GM15510 (cell line): ENCODE measurements around the gene ZNF628.

Experiments
- POLR2A ChIP-seq: IDR thresholded peaks from 3 replicates; pipeline ENCODE4 v1.6.1; 2011; ENCODE audit warnings: borderline replicate concordance; ENCODE audit not compliant: insufficient read length; ENCODE audit errors: extremely low read depth

Gene ZNF628

DNA sequence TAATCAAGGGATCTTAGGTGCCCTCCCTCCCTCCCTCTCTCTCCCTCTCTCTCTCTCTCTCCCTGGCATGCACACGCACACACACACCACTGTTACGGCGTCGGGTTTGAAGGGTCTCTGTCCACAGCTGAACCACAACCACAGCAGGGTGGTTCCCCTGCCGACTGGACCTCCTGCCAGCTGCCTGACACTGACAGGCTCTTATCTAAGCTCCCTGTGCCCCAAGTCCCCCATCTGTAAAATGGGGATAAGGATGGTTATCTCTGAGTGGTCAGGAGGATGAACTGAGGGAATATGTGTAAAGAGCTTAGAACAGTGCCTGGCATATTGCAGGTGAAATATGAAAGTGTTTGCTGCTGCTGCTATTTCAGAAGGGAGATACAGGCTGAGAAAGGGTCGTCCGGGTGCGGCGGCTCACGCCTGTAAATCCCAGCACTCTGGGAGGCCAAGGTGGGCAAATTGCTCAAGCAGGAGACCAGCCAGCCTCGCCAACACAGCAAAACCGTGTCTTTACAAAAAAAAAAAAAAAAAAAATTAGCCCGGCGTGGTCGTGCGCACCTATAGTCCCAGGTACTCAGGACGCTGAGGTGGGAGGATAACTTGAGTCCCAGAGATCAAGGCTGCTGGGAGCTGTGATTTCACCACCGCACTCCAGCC, 32.5 kb upstream of the ZNF628 start:
- TF ChIP-seq POLR2A = no peak

GRCh38 chr19:55444646-55445045, 31.8 kb upstream of the ZNF628 start:
- TF ChIP-seq POLR2A = no peak

DNA sequence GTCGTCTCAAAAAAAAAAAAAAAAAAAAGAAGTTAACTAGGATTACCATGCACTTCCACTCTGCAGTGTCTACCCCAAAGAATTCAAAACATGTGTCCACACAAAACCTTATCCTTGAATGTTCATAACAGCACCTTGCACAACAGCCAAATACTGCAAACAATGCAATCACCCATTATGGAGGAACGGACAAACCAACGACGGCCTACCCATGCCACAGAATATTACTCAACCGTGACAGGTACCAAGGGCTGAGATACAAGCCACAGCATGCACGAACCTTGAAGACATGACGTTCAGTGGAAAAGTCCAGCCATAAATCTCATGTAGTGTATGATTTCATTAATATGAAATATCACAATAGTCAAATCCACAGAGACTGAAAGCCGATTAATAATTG, 30.4 kb upstream of the ZNF628 start:
- no peak for TF ChIP-seq POLR2A

DNA sequence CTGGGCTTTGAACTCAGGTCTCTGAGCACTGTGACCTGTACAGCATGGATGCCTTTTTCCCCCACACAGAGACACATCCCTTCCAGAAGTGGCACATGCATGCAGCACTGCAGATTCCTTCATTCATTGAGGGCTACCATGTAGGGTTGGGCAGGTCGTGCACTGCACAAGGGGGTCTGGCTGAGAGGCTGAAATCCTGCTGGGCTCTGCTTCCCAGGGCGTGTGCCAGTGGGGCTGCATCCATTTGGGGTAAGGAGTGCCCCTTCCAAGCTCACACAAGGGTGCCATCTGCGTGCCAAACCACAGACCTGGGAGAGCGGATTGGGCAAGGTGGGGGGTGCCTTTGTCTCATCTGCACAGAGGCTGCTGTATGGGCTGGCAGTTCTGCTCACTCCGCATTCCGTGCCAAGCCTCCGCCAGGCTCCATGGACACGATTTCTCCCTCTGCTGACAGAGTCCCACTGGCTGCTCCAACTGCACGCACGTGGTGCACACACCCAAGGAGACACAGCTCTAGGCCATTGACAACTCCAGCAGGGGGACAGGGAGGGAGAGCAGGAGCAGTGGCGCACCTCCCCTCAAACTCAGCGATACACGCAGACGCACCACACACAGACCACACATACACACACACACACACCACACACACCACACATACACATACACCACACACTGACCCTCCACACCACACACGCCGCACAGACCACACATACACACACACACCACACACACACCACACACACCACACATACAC, 28.8 kb upstream of the ZNF628 start:
- no peak for TF ChIP-seq POLR2A

- no peak for TF ChIP-seq POLR2A
Observed at GRCh38 chr19:55449469-55449868, 26.9 kb upstream of the ZNF628 start.

DNA sequence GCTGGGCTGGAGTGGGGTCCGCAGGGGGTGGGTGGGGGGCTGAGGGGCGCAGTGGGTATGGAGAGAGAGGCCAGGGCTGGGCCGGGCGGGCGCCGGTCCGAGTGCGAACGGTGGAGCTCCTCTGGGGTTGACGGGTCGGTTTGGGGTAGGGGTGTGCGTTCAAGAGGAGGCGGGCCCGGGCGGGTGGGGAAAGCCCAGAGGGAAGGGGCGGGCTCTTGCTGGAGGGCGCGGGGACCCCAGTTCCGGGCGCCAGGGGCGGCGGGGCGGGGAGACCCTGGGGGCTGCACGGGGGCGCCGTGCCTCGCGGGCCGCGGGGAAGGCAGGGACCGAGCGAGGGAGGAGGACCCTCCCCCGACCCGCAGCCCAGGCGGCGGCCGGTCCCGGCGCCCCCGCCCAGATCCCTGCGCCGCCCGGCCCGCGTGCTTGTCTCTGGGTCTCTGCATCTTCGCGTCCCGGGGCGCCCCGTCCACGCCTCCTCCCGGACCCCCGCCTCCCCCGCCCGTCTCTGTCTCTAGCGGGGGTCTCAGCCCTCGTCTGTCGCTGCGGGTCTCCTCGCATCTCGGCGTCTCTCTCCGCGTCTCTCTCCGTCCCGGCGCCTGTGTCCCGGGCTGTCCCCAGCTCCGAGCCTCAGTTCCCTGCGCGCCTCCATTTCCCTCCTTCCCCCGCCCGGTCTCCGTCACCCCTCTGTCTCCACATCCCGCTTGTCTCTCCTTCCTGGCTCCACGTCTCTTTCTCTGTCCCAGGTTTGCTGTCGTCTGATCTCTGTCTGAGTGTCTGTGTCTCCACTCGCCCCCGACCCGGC, 25.1 kb upstream of the ZNF628 start:
- no peak for TF ChIP-seq POLR2A

GRCh38 chr19:55451965-55452748, 24.3 kb upstream of the ZNF628 start:
- TF ChIP-seq POLR2A = no peak

GRCh38 chr19:55452749-55453346, 23.6 kb upstream of the ZNF628 start:
- no peak for TF ChIP-seq POLR2A

- TF ChIP-seq POLR2A = no peak
Observed at GRCh38 chr19:55453511-55454260, 22.7 kb upstream of the ZNF628 start.

- TF ChIP-seq POLR2A = no peak
Observed at GRCh38 chr19:55454787-55455243, 21.6 kb upstream of the ZNF628 start.

DNA sequence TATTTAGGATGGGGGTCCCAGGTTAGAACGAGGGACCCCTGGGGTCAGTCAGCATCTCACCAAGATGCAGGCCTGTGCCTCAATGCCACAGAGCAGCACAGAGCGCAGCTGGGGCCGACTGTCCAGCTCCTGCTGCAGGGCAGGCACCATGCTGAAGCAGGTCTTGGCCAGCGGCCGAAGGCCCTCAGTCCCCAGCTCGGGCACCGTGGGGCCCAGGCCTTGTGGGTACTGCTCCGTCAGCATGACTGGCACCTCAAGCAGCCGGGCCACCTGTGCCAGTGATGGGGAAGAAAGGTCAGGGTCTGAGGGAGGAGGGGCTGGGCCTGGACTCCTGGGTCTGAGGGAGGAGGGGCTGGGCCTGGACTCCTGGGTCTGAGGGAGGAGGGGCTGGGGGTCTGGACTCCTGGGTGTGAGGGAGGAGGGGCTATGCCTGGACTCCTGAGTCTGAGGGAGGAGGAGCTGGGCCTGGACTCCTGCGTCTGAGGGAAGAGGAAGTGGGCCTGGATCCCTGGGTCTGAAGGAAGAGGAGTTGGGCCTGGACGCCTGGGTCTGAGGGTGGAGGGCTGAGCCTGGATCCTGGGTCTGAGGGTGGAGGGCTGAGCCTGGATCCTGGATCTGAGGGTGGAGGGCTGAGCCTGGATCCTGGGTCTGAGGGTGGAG, 20.7 kb upstream of the ZNF628 start:
- no peak for TF ChIP-seq POLR2A

DNA sequence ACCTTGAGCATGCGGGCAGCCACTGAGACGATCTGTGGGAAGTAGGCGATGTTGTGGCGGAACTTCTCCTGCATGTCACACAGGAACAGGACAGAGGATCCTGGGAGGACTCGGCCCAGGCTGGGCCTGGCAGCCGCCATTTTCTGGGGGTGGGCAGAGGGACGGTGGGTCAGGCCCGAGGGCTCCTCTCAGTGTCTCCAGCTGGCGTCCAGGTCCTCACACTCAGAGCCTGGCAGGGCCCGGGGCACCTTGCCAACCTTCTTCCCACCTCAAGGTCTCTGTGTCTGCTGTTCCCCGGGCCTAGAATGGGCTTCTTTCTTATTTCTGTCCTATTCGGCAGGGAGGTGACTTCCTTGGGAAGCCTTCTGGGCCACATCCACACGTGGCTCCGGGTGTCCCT, 20.1 kb upstream of the ZNF628 start:
- no peak for TF ChIP-seq POLR2A
